Activated CD8-positive, alpha-beta memory T cell treated with anti-CD3 and anti-CD28 coated beads, Interleukin-2, amount 50 U/mL, for 24 hours (primary cell): ENCODE measurements around the gene SMG6.

Experiments
- DNase-seq: peaks from one replicate; pipeline ENCODE4 v3.0.0-alpha.2; 2020; ENCODE audit errors: extremely low read depth

The SMG6 gene

GRCh38 chr17:2076087-2076984 lies 227.2 kb downstream of the SMG6 start:
- DNase-seq, result no peak

DNA sequence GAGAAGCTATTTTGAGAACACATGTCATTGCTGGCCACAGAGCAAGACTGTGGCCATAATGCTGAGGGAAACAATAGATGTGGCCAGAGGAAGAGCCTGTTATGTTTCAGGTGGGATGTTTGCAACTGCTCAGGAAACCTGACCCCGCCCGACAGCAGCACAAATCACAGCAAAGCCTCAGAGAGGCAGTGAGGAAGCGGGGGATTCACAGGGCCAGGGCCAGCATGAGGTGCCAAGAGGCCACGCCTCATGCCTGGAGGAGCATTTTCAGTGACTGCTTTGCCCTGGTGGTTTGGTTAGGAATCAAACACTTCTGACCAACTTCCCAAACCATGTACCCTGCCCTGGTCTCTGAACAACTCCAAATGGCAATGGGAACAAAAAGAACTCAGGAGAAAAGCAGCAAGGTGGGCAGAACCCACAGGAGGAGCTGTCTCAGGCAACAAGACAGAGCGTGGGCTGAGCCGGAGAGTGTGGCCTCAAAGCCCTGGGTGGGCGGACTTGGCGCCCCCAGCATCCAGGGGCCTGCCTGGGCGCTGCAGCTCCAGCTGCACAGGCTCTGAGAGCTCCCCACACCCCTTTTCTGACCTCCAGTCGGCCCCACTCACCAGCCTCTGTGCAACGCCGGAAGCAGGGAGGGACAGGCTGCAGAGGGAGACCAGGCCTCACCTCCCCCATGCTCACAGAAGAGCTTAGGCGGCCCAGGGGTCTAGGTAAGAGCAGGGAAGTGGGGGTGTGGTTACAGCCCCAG lies 228.1 kb downstream of the SMG6 start:
- no peak for DNase-seq

DNA sequence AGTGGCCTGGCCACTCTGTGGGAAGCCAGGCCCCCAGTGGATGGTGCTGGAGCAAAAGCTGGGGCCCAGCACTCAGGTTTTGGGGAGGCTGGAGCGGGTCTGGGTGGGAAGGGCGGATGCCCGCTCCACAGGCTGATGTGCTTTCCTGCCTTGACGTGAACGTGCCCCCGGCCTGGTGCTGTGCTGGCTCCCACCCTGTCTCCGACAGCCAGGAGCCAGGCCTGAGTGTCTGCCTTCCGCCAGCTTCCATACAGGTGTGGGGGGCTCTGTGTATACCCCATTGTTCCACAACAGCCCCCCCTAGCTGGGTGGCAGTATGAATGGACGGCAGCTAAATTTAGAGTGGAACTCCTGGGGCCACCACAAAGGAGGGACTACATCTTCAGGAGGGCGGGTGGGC lies 228.7 kb downstream of the SMG6 start:
- DNase-seq, result no peak

DNA sequence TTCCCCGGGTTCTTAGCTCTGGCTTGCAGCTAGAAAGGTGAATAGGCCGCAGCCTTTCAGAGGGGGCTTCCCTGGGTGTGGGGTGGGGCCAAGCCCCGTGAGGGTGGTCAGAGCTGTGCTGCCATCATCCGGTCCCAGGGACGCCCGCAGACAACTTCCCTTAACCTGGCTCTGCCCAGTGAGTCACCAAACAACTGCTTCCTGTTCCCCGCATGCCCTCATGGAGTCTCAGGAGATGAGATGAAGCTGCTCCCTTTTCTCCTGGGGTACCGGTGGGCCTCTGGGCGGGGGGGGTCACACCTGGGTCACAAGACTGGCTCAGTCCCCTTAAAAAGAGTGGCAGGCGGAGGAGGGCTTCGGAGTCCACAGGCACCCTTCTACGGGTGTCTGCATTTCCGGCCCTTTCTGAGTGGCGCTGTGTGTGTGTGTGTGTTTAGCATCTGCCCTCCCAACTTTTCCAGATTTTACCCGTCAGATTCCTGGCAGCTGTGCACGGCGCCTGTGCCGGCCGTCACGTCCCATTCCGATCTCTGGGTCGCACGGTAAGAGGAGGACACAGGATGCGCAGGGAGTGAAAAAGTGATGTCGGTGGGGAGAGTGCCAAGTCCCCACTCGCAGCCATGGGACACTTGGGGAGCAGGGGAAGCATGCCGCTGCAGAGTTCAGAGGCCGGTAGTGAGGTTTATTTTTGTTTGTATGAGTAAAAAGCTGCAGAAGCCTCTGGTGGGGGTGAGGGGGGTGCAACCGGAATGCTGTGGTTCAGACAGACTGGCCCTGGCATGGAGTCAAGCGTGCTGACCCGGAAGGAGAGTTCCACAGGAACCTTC lies 231.9 kb downstream of the SMG6 start:
- no peak for DNase-seq

DNA sequence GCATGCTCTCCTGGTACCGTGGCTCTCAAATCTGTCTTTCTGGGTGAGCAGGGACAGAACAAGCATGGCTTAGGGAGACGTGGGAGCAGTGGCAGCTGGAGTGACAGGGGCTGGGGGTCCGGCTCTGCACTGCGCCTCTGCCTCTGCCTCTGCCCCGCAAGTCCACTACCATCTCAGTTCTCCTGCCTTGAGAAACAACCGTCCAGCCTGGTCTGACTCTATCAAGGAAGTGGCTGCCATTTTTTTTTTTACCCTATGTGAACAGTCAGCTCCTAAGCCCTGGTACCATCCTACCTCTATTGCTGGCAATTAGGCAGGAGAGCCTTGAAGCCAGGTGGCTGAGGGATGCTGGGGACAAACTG lies 232.6 kb downstream of the SMG6 start:
- no peak for DNase-seq

DNA sequence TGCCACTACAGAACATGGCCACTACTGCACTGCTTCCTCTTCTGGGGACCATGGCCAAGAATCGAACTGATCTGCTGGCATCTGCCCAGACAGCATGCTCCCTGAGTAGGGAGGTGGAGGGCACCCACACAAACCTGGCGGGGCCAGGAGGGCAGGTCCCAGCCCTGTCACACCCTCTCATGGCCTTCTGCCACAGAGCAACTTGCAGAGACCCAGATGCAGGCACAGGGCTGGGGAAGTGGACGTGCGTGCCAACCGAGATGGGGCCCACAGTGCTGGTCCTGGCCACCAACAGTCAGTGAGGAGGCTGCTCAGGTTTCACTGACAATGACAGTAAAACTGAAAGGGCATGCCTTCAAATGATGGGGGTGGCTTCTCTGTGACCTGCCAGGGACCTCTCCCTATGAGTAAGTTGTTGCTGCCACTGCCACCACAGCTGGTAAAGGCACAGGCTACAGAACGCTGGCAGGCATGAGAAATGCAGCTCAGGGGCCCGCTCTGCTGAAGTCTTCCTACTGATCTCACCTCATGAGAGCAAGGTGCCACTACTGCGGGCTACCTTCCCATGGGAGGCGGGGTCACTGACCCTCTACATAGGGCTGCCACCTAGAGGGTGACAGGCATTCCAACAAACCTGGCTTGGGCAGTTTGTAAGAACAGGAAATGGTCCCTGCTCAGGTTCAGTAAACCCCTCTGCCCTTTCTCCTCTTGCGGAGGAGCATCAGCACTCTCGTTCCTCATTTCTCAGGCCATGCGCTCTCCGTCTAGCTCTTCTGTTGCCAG lies 233.2 kb downstream of the SMG6 start:
- no peak for DNase-seq

DNA sequence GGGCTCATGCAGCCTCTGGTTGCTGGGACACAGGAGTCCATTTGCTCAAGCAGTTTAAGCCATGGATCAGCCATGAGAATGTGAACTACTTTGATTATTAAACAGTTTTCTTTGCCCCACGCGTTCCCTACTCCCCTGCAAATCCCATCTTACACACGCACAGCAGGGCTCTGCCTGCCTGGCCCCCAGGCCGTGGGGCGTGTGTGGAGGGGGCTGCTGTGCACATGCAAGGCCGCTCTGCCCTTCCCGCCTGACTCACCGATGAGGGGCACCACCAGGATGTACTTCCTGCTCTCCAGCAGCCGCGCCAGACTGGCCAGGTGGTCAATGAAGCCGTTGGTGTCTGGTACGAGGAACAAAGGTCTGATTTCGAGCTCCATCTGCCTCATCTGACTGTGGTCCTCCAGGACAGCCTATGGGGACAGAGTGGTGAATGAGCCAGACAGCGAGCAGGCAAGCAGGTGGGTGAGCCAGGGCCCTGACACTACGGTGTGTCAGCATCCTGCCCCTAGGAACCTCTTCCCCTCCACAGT lies 235.0 kb downstream of the SMG6 start:
- no peak for DNase-seq

DNA sequence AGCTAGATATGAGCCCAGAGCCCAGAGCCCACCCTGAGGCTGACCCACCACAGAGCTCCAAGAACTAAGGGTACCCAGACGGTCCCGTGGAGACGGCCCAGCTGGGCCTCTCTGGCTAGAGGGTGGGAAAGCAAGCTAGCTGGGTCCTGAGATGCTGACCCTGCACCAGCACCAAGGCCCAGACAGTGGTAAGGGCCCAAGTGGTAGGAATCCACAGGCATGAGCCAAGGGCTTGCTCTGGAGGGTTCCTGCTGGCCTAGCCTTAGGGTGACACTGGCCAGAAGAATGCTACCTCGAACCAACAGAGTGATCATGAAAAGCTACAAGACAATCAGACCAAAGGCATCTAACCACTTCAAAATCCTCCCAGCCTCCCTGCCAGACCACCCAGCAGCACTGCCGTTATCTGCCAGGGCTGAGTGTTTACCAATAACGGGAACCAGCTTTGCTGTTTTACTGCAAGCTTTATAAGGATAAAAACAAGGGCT lies 235.5 kb downstream of the SMG6 start:
- DNase-seq, result no peak

GRCh38 chr17:2067608-2068024 lies 236.0 kb downstream of the SMG6 start:
- no peak for DNase-seq

DNA sequence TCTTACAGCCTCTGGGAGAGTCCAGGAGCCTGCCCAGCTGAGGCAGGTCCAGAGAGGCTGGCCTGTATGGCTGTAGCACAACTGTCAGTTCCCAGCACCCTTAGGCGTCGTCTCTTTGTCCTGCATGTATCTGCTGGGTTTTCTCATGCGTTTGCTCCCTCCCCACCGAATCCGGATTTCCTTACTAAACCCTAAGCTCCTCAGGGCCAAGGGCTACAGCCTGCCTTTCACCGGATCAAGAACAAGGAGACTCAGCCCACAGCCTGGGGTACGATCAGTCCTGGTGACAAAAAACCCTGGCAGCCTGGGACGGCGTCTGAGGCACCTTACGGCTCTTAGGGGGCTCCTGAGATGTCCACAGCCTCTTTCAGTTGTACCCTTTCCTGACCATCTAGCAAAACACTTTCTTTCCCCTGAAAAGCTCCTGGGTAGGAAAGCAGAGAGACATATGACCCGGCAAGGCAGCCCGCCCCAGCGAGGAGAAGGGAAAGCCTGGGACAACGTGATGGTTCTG lies 236.5 kb downstream of the SMG6 start:
- DNase-seq, result no peak

DNA sequence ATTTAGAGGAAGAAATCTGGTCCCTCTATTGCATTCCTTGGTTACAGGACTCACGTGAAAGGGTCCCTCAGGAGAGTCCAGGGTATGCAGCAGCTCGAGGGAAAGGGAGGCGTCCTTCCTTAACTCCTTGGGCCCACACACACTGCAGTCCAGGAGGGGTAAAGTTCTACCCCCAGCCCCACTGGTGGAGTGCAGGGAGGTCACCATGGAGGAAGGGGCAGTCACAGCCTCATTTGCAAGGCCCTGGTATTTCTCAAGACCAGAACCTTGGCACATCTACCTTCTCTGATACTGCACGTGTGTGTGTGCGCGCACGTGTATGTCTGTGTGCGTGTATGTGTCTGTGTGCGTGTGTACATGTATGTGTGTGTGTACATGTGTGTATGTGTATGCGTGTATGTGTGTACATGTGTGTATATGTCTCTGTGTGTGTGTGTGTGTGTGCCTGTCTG lies 237.6 kb downstream of the SMG6 start:
- DNase-seq, result no peak

GRCh38 chr17:2064980-2065785 lies 238.4 kb downstream of the SMG6 start:
- DNase-seq, result no peak

- no peak for DNase-seq
Observed at GRCh38 chr17:2064520-2064971, 239.0 kb downstream of the SMG6 start.

DNA sequence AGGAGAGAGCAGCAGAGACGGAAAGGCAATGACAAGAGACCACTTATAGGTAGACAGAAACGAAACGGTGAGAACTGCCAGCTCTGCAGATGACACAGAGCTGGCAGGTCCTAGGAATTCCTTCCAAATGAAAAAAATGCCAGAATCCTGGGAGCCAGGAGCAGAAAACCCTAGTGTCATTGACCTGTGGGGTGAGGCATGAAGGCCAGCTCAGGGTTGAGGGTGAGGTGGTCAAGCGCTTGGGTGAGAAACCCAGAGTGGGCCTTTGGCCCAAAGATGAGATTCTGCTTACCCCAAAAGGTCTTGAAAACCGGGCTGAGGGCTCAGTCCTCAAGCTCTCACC lies 239.5 kb downstream of the SMG6 start:
- DNase-seq, result no peak

DNA sequence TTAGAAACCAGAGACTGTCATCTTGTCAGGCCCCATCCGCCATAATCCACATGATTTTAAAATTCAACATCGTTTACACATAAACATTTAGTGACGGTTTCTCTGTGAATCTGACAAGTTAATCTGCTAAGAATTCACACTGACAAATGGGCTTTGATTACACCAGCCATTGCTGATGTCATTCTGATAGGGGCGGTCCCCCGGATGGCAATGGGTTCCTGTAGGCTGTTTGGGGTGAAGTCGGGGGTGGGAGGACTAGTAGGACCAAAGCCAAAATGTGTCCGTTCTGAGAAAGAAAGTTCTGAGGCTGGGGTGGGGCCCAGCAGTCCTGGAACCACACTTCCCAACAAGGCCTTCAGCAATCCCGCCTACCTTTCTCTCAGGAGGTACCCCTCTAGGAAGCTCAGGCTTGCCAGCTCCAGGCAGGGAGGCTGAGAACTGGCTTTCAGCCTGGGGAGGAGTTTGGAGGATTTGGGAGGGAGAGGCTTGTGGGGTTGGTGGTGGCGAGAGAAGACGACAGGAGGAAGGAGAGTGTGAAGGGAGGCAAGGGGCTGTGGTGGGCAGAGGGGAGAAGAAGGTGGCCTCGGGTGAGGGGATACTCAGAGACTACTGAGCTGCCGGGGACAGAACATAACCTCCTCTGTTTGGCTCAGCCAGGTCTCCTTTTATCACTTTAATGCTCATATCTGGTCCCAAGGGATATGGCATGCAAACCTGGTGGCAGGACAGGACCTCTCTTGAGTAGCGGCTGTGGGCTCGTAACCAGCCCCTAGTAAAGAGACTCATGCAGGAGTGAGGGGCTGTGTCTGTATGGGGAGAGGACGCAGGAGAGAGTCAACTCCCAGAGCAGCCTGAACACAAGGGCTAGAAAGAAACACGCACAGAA lies 240.1 kb downstream of the SMG6 start:
- DNase-seq, result no peak

DNA sequence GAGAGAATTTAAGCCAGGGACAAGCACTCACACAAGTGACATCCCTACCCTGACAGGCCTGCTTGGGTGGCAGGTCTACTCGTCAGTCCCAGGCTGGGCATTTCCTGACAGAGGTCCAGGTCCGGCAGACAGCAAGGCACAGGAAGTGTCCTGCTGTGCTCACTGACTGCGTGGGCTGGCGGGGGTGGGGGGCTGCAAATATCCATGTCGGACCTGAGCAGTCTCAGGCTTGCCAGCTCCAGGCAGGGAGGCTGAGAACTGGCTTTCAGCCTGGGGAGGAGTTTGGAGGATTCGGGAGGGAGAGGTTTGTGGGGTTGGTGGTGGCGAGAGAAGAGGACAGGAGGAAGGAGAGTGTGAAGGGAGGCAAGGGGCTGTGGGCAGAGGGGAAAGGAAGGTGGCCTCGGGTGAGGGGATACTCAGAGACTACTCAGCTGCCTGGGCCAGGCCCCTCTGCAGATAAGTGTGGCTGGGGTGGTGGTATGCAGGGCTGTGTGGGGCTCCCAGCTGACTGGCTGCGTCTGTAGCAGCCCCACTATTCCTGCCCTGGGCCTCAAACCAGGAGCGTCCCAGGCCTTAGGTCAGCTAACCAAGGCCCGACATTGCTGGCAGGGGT lies 240.9 kb downstream of the SMG6 start:
- DNase-seq, result no peak

DNA sequence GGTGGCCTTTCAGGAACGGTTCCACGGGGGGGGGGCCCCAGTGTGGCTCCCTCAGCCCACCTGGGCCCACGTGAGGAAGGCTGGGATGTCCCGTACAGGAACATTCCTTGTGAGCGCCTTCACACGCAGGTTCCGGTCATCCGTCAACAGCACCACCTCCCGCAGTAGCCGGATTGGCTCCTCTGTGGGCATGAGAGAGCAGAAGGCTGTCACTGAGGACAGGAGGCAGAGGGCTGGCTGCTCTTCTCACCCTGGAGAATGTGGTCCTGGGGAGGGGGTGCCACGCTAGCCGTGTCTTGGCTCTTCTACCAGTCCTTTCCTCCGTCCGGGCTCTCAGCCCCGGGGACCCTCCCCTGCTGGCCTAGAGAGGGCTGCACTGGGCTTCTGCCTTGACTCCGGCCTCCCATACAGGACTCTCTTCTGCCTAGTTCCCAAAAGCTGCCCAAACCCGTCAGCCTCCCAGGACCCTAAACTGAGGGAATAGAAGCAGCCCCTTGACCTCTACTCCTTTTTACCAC lies 242.1 kb downstream of the SMG6 start:
- no peak for DNase-seq
